GM13976 (cell line): Measurements from ENCODE around the gene TRIM25.

ENCODE experiments used
- DNase-seq: peaks from one replicate; pipeline ENCODE4 v3.0.0; 2012; ENCODE audit warnings: low spot score
- CTCF ChIP-seq: IDR thresholded peaks from 2 replicates; pipeline ENCODE4 v1.5.1; 2012; ENCODE audit warnings: borderline replicate concordance, mild to moderate bottlenecking; ENCODE audit not compliant: insufficient read depth; ENCODE audit errors: extremely low read depth, missing control alignments, control extremely low read depth
- in situ Hi-C: fragments of 300-500 bp; cut with MboI; formaldehyde crosslinking; loops from one replicate; pipeline ENCODE4 v1.12.0; 2022; ENCODE audit warnings: low sequenced_read_pairs, mixed read lengths, inconsistent platforms; ENCODE audit not compliant: unreplicated experiment

The TRIM25 gene

GRCh38 chr17:56928586-56928985 lies 14.7 kb upstream of the TRIM25 start:
- in situ Hi-C loops: no loop called here

GRCh38 chr17:56926704-56927103 lies 12.9 kb upstream of the TRIM25 start:
- in situ Hi-C loops: no loop called here
- no peak for DNase-seq
- no peak for TF ChIP-seq CTCF

More at GRCh38 chr17:56928586-56928985, 14.7 kb upstream of the TRIM25 start:
- TF ChIP-seq CTCF: no peak
- no peak for DNase-seq

- no peak for DNase-seq
- in situ Hi-C loops: no loop called here
- TF ChIP-seq CTCF: no peak
Observed at GRCh38 chr17:56926270-56926669, 12.4 kb upstream of the TRIM25 start.

- in situ Hi-C loops: no loop called here
- no peak for TF ChIP-seq CTCF
- DNase-seq: no peak
Observed at GRCh38 chr17:56925088-56925487, 11.2 kb upstream of the TRIM25 start.

- DNase-seq: no peak
- in situ Hi-C loops: no loop called here
- TF ChIP-seq CTCF: no peak
Observed at GRCh38 chr17:56919717-56920116, 5.9 kb upstream of the TRIM25 start.

- no peak for TF ChIP-seq CTCF
- in situ Hi-C loops: no loop called here
- DNase-seq: no peak
Observed at GRCh38 chr17:56918916-56919315, 5.1 kb upstream of the TRIM25 start.
